CD4-positive, alpha-beta T cell treated with Interleukin-4 for 1 hour (primary cell): ENCODE results near the gene HOXD11.

Experiments used
- DNase-seq, 2 donors: peaks; one replicate each; pipeline ENCODE4 v3.0.0-alpha.2; 2020 to 2022

HOXD11 gene

DNA sequence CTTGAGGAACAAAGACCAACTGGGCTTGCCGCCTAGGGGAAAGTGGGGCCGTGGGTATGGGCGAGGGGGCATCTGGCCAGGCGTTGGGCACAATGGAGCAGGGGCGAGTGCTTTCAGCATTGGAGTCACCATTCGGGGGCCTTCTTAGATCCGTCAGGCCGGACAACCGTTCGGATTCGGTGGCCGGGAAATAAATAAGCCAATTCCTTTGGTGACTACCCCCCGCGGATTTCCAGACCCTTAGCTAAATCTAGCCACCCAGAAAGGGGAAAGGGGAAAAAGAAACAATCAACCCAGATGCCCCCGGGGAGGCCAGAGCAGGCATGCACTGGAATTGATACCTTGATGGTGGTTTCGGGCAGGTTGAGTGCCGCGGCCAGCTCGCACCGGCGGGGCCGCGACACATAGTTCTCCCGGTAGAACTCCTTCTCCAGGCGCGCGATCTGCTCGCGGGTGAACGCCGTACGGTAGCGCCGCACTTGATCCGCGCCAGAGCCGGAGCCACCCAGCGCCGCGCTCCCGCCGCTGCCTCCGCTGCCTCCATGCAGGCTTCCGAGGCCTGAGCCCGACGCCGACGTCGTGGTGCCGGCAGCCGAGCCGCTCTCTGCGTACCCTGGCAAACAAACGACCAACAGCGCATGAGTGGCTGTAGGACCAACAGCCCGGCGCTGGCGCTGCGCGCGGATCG is 25.1 kb upstream of the HOXD11 start:
- DNase-seq, result no peak

DNA sequence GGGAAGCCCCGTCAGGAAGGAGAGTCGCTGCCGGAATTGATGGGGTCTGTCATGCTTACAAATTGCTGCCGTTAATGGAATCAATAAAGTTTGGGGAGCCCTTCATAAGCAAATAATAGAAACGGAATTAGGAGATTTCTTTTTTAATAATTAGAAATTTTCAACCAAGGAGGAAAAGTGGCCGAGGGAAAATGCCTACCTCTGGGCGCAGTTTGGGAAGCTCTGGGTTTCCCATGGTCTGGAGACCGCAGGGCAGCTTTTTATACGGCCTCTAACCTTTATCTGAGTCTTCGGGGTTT is 24.6 kb upstream of the HOXD11 start:
- DNase-seq, result no peak

DNA sequence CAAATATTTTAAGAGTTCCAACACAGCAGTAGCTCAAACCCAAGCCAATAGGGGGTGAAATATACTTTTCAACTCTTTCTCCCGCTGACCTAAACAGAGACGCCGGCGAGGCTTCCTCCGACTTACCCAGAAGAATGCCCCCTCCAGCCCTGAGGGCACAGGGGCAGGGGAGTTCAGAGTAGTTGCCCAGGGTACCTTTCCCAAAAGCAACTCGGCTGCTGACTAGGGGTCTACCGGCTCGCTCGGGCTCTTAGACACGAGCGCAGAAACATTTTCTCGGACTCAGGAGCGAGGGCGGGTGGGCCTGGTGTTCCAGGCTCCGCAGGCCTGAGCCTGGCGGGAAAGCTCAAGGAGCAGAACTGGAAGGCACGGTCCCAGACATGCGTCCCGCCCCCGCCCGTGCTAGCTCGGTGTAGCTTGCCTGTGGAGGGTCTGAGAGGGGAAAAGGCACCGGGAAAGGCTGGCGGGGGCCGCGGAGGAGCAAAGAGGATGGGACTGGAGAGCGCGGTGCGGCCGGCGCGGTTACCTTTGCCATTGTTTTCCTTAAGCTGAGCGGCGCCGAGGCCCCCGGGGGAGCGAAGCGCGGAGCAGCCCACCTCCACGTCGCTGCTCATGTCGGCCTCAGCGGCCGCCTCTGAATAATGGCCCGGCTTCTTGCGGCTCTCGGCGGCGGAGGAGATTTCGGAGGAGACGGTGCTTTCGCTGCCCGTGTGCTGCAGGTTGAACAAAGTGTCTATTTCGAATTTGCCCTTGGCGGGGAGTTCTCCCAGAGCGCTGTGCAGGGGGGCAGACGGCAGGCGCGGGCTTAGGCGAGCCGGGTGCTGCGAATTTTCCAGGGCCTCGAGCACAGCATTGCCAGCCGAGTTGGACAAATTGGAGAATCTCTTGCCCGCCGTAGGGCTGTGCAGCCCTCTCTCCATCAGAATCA is 24.0 kb upstream of the HOXD11 start:
- DNase-seq, result no peak

DNA sequence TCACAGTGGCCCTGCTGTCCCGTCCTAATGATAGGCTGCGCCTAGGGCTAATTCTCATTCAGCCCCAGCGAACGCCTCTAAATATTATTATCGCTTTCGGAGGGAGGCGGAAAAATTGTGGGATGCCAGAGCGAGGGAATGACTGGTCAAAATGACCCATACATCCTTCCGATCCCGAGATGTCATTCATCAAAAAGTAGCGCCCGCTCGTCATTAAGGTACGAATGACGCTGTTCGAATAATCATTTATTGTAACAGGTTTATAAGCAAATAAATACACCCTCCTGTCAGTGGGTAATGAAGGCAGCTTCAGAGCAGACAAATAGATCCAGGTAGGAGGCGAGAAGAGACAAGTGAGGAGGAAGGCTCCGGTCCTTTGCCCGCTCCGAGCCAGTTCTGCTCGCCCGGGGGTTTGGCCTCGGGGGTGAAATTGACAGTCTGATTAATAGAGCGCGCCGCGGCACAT is 23.3 kb upstream of the HOXD11 start, which contains the start of gene EVX2:
Gene EVX2, minus strand, starts transcription at position 167 of the 466 bp plus-strand sequence. CDS start 186 bp downstream, outside the sequence.
- no peak for DNase-seq

DNA sequence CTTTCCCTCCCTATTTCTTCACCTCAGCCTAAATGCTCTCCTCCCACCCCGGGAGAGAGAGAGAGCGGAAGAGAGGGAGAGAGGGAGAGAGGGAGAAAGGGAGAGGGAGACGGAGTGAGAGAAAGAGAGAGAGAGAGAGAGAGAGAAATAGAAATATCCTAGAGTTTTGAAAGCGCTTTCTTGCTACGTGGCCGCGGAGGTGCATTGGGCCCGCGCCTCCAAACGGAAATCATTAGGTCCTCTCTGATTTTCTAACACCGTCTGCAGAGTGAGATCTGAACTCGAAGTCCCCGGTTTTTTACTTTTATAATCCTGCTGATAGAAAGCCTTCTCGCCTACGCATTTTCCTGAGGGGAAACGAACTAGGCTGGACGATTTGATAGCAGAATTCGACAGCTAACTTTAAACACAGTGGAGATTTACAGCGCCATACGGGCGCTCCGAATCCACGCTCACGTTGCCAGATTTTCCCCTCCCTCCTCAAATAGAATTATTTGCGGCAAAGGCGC is 22.4 kb upstream of the HOXD11 start:
- no peak for DNase-seq

DNA sequence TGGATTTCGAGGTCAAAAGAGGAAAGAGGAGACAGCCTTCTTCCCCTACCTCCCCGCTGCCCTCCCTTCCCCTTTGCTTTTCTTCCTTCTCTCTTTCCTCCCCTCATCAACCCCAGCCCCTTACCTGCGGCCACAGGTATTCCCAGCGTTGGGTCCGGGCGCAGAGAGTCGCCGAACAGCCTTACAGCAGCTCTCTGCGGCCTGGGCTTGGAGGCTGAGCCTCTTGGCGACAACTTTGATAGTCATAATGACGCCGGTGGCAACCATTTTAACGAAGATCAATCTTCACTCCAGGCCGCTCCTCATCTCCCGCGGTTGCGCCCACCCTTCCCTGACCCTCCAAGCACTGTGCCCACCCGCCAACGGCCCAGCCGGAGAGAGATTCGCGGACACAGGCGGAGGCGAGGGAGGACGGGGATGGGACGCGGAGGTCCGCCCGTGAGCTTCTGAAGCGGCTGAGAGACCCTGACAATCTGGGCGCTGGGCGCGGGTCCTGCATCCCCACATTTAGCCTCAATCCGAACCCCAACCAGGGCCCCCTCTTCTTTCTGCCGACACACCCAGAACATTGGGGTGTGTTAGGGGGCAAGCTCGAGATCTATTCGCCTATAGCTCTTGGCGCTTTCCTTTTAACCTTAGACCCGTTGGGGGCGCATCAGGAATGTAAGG is 21.8 kb upstream of the HOXD11 start:
- DNase-seq, result no peak

DNA sequence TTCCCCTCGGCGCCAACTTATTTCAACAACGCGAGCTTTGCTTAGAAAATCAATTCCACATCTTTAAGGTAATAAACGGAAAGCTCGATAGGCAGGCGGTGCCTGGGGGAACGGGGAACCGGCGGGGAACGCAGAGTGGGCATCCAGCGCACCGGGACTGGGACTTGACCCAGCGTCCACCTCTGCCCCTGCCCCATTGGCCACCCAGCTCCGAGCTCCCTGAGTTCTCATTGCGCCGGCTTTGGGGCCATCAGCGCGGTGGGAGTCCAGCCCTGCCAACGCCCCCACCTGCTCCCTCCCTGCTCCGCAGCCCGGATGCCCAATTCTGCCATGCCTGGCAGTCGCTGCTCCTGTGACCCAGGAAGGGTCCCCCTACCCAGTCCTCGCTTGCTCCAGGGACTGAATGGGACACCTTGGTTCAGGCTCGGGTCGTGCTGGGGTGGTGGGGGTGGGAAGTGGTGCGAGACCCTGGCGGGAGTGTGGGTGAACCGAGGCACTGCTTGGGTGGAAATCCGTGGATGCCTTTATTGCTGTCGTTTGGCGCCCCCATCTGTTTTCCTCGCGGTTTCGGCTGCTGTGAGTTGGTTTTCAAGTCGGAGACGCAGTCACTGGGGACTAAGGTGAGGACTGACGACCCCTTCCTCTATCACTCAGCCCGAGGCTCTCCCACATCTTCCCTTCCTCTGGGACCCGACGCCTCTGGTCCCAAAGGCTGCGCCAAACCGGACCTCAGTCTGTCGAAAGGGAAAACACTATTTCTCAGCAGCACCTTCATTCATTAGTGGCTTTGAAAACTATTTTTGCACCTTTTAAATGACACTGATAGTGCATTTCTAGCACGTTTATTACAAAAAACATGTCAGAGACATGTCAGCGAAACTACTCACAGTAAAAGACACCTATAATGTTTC is 21.0 kb upstream of the HOXD11 start:
- DNase-seq, result no peak

DNA sequence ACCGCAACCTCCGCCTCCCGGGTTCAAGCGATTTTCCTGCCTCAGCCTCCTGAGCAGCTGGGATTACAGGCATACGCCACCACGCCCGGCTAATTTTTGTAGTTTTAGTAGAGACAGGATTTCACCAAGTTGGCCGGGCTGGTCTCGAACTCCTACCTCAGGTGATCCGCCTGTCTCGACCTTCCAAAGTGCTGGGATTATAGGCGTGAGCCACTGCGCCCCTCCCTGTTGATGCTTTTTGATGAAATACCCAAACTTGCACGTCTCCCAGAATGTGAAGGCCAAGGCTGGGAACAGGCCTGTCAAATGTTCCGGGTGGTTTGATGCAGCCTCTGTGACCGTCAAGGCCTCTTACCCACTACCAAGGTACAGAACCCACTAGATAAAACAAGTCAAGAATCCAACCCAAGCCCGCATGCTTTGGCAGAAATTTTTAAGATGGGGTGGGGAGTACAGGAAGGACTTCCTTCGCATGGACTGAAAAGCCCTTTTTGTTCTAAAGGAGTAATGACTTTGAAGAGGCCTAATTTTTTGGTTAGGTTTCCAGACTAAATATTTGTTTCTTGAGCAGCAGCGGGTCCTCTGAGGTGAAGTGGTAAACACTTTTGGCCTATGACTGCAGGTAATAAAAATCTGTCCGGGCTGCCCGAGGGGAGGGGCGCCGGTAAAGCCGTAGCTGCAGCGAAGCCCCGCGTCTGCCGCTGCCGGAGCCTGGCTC is 19.6 kb upstream of the HOXD11 start:
- no peak for DNase-seq

DNA sequence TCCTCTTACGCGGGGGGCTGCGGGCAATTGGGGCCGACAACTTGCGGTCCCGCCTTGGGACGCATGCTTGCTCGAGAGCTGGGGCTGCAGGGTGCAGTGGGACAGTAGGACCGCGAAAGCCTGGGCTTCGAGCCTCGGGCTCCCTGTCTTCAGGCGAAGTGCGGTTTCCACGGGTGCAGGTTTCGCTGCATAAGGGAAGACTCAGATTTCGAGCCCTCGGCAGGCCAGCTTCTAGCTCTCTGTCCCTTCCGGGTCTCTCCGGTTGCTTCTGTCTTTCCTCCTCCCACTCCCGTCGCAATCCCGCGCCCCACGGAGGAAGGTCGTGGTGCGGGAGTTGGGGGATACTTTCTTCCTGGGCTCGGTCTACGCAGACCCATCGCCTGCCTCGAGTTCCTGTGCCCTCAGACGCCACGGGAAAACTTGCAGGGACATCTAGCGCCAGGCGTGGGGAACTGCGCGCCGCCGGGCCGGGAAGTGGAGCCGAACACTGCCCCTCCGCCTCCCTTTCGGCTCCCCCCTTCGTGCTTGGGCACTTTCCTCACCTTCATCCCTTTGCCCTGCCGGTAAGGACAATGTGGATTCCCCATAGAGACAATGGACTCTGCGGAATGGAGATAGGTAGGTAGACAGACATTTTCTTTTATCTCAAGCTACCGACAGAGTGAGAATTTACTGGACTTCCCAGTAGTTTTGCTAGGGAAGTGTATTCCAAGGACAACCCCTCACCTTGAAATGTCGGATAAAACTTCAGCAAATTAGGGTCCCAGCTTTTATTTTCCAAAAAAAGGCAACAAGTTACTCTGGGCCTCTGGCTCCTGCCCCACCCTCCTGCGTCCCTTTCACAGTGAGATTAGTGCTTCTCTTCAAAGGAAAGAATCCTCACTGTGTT is 18.8 kb upstream of the HOXD11 start:
- peak in 1 of 2 donors; percentile 29 for DNase-seq

DNA sequence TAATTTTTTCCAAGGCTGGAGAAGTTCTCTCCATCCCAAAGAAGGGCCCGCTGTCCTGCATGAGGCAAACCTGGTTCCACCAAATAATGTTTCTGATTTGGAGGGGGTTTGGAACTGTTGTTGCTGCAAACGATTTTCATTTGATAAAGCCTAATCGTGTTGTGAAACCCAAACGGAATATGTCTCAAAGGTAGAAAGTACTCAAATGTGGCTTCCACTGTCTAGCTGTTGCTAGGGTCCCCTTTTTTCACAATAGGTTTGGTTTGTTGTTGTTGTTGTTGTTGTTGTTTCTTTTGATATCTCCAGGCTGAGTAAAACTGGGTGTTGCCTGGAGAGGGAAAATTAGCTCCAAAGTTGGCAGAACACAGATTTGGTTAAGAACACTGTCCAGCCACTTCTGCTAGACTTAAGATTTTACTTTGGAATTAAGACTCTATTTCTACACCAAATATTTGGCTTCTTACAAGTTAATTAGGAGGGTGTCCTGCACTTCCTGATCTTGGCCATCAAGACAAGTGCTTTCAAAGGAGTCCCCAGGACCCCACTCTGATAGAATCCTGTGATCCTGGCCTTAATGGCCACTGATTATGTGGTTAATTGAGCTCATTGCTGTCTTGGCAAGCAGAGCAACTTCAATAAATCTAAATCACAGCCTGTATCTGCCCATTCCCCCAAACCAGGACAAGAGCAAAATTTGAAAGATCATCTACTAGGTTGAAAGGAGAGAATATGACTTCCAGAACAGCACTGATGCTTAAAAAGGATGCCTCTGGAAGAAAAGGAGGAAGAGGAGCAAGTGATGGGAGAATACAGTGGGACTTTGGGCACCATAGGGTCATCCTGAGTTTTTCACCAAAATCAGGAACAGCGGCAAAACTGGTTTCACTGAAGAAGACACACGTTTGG is 17.9 kb upstream of the HOXD11 start:
- DNase-seq, result no peak

DNA sequence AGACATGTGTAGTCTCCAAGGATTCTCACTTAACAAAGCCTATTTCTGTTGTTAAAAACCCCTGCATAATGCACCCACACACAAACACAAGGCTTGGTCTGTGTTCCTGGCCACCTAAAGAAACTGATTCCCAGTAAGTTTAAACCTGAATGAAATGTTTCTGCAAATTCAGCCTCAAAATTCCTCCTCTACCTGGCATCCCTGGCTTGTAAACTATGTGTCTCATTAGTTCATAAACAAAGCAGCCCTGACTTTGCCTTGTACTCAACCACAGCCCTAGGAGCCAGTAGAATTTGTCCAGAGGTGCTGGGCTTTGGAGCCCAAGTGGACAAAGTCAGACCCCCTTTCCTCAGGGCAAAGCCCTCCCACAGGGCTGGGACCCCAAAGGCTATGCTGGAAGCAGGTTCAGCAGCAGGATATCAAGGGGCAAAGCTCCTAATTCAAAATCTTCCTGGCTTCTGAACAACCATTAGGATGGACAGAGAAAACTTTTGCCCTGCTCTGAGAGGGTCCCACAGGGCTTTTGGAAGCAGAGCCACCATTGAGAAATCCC is 17.2 kb upstream of the HOXD11 start:
- DNase-seq, result no peak

DNA sequence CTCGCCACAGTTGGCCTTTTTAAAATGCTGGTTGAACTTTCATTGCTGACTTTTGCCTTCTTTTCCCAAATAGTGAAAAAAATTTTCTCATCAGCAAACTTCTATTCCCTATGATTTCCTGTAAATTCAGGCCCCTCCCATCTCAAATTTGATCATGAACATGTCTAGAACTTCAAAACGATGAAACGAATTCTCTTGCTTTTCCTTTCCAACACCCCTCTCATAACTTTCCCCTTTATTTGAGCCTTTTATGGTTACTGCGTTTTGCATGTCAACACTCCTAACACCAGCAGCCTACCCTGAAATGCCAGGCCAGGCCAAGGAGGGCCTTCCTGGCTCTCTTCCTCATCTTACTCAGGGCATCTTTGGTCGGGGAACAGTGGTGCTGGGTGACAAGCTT is 16.2 kb upstream of the HOXD11 start:
- DNase-seq, result no peak

DNA sequence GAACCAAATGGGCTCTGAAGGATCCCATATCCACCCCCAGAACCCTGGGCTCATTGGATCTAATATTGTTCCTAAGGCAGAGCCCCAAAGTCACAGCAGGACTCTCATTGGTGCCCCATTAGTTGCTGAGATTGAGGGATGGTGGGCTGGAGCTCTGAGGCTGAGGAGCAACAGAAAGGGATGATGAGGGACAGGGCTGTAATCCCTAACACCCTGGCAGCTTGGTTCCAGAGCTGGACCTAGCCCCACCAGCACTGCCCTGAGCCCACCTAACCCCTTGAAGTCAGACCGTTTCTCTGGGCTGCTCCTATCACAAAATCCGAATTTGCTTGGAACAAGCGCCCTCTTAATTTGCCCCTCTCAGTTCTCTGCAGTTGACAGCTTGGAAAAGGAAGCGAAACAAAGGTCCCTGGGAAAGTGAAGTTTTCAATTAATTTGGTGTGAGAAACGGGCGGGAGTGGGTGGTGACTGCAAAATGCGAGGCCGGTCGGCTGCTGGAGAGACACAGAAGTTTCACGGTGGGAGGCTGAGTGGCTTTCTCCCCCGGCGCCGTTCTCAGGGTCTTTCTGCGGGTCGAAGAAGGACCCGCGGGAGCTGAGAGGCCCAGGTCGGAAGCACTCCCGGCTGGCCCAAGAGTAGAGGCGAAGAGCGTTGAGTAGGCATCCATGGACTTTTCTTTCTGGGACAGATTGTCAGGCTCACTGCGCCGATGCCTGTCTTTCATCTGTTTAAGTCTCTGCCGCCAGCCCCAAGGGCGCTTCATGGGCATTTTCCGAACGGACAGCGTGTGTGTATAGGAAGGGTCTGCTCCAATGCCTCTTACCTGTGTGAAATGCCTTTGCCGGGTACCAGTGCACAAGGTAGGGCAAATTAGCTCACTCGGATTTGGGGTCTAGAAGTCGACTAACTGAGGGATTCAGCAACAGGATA is 15.5 kb upstream of the HOXD11 start:
- DNase-seq, result peak in 1 of 2 donors; percentile 7

DNA sequence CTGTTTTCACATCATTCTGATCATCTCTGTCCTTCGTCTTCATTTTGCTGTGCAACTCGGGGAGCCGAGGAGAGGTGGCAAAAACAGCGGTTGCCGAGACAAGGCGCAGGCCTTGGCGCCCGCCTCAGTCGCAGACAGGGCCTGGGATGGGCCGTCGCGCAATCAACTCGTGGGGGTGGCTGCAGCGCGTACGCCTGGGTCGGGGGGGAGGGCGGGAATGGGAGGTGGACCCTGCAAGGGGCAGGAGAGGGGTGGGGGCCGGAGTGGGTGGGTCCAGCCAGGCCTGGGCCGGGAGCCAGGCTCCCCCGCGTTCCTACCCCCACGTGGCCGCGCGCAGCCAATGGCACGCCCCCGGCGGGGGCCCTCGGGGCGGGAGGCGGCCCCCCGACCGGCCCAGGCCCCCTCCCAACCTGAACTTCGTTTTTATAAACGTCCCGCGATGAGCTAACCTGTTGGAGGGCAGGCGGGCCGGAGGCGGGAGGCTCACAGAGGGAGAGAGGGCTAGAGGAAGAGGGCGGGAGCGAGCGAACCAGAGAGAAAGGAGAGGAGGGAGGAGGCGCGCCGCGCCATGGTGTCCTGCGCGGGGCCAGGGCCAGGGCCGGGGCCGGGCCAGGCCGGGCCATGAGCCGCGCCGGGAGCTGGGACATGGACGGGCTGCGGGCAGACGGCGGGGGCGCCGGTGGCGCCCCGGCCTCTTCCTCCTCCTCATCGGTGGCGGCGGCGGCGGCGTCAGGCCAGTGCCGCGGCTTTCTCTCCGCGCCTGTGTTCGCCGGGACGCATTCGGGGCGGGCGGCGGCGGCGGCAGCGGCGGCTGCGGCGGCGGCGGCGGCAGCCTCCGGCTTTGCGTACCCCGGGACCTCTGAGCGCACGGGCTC is 14.6 kb upstream of the HOXD11 start, which contains the start of gene HOXD13:
Gene HOXD13, plus strand, starts transcription at position 452 of the 875 bp plus-strand sequence. Its CDS starts 170 bp downstream, at position 622.
- DNase-seq, result peak in 1 of 2 donors; percentile 7

DNA sequence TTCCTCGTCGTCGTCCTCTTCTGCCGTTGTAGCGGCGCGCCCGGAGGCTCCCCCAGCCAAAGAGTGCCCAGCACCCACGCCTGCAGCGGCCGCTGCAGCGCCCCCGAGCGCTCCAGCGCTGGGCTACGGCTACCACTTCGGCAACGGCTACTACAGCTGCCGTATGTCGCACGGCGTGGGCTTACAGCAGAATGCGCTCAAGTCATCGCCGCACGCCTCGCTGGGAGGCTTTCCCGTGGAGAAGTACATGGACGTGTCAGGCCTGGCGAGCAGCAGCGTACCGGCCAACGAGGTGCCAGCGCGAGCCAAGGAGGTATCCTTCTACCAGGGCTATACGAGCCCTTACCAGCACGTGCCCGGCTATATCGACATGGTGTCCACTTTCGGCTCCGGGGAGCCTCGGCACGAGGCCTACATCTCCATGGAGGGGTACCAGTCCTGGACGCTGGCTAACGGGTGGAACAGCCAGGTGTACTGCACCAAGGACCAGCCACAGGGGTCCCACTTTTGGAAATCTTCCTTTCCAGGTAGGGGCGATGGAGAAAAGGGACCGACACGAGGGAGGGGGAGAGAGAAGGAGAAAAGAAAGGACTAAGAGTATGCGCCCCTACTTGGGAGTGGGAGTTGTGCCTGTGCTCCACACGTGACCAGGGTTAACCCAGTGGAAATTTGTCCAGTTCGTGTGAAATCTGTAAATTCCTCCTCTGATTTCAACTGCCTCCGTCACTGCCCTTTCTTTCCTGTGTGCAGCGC is 13.8 kb upstream of the HOXD11 start:
- peak in 1 of 2 donors; percentile 2 for DNase-seq

DNA sequence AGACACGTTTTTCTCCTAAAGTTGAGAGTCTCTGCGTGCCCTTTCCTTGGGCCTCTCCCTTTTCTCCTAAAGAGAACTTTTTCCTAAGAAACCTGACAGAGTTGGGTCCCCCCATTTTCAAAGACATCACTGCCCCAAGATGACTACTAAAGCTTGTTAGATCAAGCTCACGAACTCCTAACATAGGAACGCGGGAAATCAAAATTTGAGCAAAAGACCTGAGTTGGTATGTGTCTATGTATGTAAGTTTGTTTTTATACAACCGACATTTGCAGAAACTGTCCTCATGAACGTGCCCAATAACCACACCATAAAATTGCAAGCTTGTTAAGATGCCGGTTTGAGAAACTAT is 13.2 kb upstream of the HOXD11 start:
- no peak for DNase-seq
